Head of caudate nucleus (tissue), 42 donors: ENCODE results near the gene MYH15.

Source experiments
- DNase-seq, 42 donors: peaks; one replicate each; pipeline versions ENCODE4 v3.0.0 to v3.0.0-alpha.2; 2020 to 2021; ENCODE audit warnings: mixed read lengths in 7 of 42
- intact Hi-C: fragments of 100-400 bp; cut with DNase I; formaldehyde crosslinking; loops from one replicate; pipeline ENCODE4 v1.15.0; 2022

The MYH15 gene

DNA sequence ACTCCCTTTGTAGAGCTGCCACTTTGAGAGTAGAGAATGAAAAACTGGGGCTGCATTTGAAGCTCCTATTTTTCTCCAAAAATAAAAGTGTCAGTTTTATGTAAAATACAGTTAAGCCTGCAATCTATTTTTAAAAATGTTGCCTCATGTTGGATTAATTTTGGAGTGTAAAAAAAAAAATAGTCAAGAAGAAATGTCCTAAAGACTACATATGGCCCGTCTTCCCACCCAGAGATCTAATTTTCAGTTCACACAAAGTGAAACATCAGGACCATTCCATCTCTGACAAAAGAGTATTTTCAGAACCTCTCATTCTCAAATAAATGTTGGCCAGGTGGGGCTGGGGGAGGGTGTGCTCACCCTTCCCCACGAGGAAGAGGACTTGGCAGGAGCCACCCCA is 151.4 kb downstream of the MYH15 start:
- DNase-seq: no peak
- intact Hi-C loops: no loop called here

DNA sequence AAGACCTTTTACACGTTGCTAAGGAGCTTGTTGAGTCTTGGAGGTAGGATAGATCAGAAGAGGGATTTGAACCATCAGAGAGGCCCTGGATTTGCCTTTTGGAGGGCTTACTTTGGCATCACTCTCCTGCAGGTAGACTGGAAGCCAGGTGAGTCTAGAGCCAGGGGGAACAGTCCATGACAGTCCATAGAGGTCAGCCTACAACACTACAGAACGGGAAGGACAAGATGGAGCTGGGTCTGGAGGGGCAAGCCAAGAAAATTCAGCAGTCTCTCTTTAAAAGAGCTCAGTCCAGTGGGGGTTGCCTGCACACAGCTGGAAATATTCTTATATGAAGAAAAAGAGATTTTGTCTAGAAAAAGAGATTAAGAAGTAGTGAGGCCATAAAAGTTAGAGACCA is 153.4 kb downstream of the MYH15 start:
- intact Hi-C loops: no loop called here
- no peak for DNase-seq

DNA sequence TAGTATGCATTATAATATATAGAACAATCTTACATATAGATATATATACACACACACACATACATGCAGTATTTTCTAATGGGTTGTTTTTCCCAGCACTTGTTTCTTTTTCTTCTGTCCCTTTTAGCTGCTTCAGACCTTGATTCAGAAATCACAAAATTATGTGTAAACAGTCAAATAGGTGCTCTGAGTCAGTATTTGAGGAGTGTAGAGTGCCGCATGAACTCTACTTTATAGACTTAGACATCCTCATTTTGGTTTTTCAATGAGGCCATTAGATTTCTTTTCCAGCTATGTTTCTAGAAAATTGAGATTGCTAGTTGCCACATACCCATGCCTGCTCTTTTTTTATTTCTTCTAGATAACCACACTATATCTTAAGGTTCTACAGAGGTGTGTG is 155.8 kb downstream of the MYH15 start:
- intact Hi-C loops: no loop called here
- DNase-seq: no peak

DNA sequence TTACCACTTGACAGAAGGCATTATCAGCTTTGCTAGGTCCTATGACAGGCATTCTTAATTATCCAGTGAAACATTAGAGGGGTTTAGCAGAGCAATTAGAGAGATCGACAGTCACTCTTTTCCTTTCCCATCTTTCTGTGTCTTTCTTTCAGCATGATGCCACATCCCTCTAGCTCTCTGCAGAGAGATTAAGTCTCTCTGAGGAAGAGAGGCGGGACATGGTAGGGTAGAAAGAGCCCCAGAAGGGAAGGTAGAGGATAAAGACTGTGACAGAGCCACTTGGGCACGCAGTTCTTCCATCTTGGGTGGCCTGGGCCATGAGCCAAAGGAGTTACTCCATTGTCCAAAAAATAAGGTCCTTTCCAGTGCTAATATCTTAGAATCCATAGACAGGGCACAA is 158.2 kb downstream of the MYH15 start:
- DNase-seq: no peak
- intact Hi-C loops: no loop called here

DNA sequence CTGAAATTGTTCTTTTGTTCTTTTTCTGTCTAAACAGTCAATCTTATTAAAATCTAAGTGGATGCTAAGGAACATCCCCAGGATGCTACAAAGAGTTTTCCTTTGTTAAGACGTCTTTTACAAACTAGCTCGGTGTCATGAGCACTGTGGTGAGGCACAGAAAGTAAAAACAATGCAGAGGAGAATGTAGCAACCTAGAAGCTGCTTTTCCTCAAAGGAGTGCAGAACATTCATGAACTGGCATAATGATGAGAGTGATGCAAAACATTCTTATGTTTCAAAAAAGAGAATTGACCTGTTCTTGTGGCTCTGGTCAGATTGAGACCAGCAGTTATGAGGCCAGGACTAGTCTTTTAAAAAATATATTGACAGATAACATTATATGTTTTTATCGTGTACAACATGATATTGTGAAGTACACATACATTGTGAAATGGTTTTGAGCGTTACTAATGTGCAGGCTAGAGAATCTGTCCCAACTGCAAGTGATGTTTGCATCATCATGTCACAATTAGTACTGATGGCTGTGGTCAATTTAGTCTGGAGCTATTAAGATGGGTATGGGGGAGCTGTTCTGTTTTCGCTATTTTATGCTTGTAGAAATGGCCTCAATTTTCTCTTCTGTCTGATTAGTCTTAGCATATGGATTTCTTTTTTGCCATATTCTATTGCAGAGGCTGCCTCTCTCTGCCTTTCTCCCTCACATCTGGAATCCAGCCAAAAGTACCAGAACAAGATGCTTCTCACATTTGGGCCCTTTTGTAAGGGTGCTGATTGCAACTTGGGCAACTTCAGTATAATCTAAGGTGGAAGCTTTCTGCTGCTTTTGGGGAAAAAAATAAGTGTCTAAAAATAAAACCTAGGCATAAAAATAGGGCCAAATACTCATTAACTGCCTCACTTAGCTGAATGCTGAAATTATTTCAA is 163.8 kb downstream of the MYH15 start:
- intact Hi-C loops: no loop called here
- no peak for DNase-seq

DNA sequence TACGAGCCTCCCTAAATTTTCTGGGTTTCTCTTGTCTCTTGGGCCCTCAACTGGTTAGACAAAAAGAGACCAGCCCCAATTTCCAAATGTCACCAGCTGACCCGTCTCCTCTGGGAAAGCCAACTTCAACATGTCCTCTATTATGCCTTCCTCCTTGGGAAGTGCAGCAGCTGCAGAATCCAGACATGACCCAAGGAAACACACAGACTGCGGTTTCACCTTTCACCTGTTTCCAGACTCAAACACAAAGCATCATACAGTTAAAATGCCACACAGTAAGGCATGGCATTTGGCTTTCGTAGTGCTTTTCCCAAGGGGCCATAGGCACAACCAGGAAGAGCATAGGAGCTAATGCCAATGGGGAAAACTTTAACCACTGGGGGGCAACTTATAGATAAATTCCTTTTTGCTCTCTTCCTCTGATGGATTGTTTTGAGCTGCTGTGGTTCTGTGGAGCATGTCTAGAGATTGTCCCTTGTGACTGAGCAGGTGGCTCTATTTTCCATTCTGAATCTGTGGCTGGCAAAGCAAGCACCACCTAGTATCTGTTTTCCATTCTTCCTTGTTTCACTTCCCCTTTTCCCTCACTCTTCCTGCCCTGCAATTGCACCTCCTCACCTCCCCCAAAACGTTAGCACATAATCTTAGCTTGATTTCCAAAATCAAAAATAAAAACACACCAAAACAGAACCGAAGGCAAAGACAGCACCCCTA is 164.7 kb downstream of the MYH15 start:
- intact Hi-C loops: no loop called here
- DNase-seq: no peak

DNA sequence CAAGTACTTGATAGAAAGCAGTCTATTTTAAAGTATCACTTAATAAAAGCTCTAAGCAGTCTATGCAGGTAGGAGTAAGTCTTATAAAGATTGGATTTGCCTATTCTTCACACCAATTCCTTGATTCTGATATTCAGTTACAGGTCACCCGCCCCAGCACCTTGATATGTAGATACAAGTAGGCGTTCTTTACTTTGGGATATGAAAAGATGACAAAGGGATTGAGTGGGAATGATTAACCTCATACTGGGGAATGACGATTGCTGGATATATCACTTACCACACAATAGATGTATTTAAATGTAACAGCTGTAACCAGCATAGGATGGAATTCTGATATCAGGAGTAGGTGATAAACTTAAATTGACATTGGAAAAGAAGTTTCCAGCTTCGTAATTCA is 166.9 kb downstream of the MYH15 start:
- intact Hi-C loops: no loop called here
- DNase-seq: peak in 28 of 42 donors; percentile 5 to 80 (median 38)

DNA sequence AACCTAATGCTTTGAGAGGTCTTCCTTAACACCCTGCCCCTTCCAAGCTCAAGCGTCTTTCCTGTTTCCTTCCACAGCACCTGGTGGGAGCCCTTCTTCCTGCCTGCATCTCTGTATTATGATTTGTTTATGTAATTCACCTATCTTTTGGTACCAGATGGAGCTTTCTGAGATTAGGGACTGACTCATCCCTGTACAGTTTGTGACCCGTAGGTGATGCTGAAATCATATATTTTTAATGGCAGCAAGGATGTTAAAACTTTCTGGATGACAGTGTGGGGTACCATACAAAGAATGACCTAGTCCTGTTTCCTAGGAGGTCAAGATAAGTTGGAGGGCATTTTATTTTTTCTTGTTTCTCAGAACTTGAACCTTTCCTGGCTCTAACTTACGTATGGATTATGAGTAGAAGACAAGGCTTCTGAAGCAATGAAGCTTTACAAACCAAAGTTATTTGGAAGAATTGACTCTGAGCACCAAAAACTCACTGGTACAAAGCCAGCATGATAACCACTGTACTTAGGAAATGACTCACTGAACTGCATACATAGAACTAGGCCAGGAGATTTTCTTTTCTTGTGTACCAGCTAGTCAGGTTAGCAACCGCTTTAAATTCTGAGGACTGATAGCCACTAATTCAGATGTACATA is 167.4 kb downstream of the MYH15 start:
- no peak for DNase-seq
- intact Hi-C loops: no loop called here

DNA sequence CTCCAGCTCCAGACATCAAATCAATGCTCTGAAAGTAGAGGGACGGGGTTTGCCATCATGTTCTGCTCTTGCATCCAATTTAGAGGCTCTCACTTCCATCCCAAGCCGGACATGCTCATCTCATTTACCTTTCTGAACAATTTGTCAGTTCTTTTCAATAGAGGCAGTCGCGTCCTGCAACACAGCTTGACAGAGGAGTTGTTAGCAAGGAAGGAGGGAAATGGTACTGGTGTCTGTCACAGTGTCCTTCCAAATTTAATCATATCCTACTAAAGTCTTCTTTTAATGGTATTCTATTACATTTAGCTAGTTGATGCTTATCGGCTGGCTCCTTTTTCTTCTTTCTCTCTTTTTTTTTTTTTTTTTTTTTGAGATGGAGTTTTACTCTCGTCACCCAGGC is 168.5 kb downstream of the MYH15 start:
- intact Hi-C loops: no loop called here
- no peak for DNase-seq

DNA sequence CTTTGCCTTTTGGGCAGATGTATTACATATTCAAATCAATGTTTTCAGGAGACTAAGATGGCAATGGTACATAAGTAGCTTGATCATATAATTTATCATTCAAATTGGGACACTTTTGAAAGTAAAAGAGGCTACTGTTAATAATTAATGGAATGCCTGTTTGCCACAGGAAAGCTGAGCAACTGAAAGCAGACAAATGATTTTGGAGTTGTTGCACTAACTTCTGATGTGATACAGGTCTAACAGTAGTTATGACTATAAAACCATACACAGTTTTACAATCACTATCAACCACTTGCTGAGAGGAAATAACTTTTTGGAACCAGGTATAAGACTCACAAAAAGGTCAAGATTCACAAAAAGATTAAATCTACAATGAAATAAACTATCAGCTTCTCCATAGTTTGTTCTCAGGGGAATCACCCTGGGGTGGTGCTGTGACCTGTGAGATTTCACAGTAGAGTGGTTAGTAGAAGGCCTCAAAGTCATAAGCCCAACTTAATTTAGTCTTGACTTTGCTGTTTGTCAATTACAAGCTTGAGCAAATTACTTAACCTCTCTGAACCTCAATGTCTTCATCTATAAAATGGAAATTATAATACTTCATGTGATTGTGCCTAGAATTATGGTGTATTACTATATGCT is 171.4 kb downstream of the MYH15 start:
- no peak for DNase-seq
- intact Hi-C loops: no loop called here

DNA sequence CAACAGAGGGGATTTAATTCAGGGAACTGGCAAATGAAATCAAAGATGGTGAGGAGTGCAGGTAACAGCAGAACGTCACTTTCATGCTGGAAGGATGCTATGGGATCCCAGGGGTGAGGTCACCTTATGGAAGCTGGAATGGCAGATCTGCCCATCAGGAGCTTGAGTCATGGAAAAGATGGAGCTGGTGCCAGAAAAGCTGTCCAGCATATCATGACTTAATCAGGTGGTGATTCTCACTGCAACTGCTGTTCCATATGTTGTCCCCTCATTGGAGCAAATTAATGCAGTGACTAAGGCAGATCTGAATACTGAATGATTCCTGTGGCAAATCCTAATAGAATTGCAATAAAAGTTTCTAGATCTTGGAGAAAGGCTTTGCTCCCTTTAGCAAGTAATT is 175.7 kb downstream of the MYH15 start:
- intact Hi-C loops: no loop called here
- DNase-seq: no peak

DNA sequence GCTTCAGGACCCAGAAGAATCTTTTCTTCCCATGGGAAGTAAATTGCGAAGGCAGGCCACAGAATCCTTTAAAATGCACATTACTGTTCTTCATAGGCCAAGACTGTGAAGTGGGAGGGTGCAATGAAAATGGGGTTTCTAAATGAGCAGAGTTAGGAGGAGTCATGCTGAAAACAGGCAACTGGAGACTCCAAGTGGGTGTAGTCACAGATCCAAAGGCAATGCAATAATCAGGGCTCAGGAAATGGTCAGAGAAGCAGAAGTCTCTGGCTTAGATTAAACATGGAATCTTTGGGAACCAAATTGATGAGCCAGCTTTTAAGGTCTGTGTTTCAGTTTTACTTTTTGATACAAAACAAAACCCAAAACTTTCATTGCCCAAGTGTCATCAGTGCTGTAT is 176.4 kb downstream of the MYH15 start:
- no peak for DNase-seq
- intact Hi-C loops: no loop called here

DNA sequence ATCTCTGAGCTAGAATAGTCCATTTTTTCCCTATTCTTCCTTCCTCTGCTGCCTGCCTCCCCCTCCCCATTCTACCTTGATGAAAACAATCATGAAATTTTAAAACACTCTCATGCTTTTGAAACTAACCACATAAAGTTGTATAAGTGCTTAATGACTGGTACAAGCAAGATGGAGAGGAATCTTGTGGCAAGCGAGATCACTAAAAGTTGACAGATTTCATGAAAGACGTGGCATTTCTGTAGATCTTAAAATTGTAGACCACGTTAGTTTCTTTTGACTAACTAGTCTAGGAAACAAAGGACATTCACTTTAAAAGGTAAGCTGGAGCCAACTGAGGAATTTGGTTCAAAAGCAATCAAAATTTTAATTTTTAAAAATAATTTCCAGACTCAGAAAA is 178.6 kb downstream of the MYH15 start:
- intact Hi-C loops: no loop called here
- no peak for DNase-seq
